ENCODE results near the gene GULP1.

DNA sequence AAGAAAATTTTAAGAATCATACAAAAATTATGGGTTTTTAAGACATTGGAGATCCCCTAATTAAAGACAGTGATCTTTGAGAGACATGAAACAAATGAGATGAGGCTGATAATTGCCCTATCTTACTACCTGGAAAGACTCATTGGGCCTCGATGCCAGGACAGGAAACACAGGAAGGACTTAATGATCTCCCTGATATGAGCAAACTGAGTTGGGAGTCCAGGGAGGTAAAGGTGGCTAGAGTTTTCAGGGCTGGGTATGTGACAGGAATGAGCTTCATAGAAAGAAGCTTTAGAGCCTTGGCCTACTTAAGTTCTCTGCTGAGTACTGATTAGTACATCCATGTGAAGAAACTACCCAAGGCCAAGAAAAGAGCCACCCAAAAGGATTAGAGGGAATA is 40.6 kb upstream of the GULP1 start:
- TF ChIP-seq, protein P1, sequence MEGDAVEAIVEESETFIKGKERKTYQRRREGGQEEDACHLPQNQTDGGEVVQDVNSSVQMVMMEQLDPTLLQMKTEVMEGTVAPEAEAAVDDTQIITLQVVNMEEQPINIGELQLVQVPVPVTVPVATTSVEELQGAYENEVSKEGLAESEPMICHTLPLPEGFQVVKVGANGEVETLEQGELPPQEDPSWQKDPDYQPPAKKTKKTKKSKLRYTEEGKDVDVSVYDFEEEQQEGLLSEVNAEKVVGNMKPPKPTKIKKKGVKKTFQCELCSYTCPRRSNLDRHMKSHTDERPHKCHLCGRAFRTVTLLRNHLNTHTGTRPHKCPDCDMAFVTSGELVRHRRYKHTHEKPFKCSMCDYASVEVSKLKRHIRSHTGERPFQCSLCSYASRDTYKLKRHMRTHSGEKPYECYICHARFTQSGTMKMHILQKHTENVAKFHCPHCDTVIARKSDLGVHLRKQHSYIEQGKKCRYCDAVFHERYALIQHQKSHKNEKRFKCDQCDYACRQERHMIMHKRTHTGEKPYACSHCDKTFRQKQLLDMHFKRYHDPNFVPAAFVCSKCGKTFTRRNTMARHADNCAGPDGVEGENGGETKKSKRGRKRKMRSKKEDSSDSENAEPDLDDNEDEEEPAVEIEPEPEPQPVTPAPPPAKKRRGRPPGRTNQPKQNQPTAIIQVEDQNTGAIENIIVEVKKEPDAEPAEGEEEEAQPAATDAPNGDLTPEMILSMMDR (IDR thresholded peaks at IDR 0.05): no peak
- TF ChIP-seq POLR2A (IDR thresholded peaks at IDR 0.05): no peak
